Coronary artery (tissue), 2 donors: ENCODE data around the gene GMEB1.
"Not testable (repeated sequence)": the region's sequence is repeated elsewhere in the genome, so short reads cannot be mapped to it uniquely, and the experiment has no call there.

ENCODE experiments used
- DNase-seq: peaks from one replicate; pipeline ENCODE4 v3.0.0-alpha.2; 2017; ENCODE audit warnings: low spot score
- H3K27ac ChIP-seq, 2 donors: fragments of 200-600 bp; sonication (generic); one replicate each; pipeline ENCODE4 v1.5.1; 2016 to 2019
- H3K4me3 ChIP-seq: fragments of 200-600 bp; sonication (generic); 2 replicates; pipeline ENCODE4 v1.5.1; 2016; ENCODE audit warnings: mild to moderate bottlenecking, moderate library complexity
- TF ChIP-seq, protein P1 (sequence below): fragments of 200-600 bp; sonication (generic); IDR thresholded peaks from one replicate; pipeline ENCODE4 v1.5.1; 2019; ENCODE audit warnings: antibody characterized with exemption

Gene GMEB1

DNA sequence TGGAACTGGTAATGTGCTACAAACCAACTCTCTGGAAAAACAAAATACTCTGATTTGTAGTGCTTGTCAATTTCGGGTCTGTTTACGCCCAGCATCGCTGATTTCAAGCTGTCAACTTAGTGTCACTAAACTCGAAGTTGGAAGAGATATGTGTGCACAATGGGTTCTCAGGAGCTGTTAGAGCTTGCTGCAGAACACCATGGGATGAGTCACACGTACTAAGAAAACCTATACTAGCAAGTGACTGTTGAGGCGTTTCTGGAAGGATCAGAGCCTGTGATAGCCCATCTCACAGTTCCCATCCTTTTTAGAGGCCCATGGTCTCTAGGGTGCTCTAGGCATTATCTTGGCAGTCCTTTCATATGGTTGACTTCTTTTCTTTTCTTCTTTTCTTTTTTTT, 14.3 kb downstream of the GMEB1 start:
- H3K27ac ChIP-seq, result no peak overlapping the region
- no peak overlapping the region for H3K4me3 ChIP-seq
- TF ChIP-seq, protein P1, sequence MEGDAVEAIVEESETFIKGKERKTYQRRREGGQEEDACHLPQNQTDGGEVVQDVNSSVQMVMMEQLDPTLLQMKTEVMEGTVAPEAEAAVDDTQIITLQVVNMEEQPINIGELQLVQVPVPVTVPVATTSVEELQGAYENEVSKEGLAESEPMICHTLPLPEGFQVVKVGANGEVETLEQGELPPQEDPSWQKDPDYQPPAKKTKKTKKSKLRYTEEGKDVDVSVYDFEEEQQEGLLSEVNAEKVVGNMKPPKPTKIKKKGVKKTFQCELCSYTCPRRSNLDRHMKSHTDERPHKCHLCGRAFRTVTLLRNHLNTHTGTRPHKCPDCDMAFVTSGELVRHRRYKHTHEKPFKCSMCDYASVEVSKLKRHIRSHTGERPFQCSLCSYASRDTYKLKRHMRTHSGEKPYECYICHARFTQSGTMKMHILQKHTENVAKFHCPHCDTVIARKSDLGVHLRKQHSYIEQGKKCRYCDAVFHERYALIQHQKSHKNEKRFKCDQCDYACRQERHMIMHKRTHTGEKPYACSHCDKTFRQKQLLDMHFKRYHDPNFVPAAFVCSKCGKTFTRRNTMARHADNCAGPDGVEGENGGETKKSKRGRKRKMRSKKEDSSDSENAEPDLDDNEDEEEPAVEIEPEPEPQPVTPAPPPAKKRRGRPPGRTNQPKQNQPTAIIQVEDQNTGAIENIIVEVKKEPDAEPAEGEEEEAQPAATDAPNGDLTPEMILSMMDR, result no peak
- DNase-seq, result no peak

DNA sequence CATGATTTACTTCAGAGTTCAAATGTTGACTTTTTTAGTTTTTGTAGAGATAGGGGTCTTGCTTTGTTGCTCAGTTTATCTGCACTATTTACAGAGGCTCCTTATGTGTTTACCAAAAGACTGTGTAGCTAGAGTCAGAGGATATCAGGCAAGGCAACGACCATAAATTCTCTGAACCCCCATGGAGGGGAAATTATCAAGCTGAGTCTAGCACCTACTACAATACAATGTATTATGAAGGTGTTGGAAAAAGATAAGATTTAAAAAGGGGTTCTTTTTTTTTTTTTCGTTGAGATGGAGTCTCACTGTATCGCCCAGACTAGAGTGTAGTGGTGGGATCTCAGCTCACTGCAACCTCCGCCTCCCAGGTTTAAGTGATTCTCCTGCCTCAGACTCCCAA, 16.4 kb downstream of the GMEB1 start:
- Histone ChIP-seq H3K4me3 (no peak overlapping the region), H3K27ac (no peak overlapping the region)
- TF ChIP-seq, protein P1, result no peak
- DNase-seq, result no peak

DNA sequence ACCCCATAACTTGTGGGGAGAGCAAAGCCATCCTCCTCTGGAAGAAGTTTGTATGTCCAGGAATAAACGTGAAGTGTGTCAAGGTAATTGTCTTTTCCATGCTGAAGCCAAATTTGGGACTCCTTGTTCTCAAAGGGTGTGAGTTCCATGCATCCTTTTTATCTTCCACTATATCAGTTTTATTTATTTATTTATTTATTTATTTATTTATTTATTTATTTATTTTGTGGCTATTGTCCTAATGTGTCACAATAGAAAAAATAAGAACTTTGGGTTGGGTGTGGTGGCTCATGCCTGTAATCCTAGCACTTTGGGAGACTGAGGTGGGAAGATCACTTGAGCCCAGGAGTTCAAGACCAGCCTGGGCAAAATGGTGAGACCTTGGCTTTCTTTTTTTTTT, 23.0 kb downstream of the GMEB1 start:
- not testable (repeated sequence) for H3K27ac ChIP-seq, DNase-seq, H3K4me3 ChIP-seq

DNA sequence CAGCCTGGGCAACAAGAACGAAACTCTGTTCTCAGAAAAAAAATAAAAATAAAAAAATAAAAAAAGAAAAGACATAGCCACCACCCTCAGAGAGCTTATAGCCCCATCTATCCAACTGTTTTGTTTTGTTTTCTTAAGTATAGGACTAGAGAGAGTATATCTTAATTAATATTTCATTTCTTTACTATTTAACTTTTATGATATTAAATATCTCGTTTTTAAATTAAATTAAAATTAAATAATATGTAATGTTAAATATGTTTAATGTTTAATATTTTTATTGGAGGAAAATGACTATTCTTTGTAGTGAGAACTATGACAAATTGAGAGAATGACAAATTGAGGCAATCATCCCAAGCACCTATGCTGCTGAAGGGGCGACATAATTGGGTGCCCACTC, 35.0 kb downstream of the GMEB1 start:
- no peak for DNase-seq
- no peak overlapping the region for H3K27ac ChIP-seq
- TF ChIP-seq, protein P1, result no peak
- H3K4me3 ChIP-seq, result no peak overlapping the region

DNA sequence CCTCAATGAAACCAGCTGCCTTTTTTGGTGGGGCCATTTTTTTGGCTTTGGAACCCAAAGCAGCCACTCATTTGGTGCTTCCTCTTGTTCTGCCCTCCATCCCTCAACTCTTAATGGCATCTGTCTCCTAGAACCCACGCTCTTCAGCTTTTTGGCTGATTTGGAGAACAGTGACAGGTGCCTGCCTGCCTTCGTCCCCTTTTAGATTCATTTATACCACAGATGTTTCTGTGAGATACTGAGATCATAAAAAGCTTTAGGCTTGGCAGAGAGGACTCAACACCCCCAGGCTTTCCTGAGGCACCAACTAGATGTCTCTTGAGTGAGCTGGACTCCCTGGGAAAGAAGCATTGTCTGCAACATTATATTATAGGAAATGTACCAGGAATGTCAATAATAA, 47.8 kb downstream of the GMEB1 start:
- TF ChIP-seq, protein P1, result no peak
- Histone ChIP-seq H3K4me3 (no peak overlapping the region), H3K27ac (no peak overlapping the region)
- DNase-seq, result no peak

DNA sequence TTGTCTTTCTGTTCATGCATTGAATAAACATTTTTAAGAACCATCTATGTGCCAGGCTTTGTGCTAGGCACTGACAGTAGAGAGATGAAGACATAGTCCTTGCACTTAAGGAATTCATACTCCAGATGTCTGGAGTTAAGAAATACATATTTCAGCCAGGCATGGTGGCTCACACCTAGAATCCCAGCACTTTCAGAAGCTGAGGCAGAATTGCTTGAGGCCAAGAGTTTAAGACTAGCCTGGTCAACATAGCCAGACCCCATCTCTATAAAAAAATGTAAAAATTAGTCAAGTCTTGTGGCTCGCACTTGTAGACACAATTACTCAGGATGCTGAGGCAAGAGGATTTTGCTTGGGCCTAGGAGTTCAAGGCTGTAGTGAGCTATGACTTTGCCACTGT, 49.6 kb downstream of the GMEB1 start:
- Histone ChIP-seq H3K27ac (no peak overlapping the region), H3K4me3 (no peak overlapping the region)
- TF ChIP-seq, protein P1, result no peak
- no peak for DNase-seq

DNA sequence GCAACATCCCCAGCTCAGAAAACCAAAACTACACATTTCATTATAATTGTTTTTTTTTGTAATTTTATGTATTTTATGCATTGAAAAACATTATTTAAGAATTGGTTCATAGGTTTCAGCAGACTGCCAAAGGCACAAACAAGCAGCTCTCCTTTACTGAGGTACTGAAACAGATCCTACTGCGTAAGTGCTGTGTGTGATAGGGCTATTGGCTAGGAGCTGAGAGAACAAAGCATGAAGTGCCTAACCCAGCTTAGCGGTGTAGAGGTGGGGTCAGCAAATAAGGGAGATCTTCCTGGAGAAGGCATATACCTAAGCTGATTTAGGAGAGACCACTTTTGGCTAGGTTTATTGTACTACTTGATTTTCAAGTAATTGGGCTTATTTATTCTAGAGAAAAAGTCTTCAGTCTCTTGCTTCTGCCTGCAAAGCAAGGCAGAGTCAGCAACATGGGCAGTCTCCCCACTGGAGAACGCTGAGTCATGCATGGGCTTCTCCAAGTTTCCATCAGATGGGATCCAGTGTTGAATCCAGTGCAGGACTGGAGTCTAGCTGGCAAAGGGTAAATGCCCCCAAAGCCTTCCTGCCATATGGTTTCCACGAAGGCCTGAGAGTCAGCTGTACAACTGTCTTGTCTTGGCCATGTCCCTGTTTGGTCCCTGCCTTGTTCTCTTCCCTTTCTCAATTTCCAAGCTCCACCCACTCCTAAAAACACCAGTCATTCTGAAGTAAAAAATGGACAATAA, 50.2 kb downstream of the GMEB1 start:
- TF ChIP-seq, protein P1, result no peak
- H3K27ac ChIP-seq, result peak overlapping the region in 1 of 2 donors; percentile 18
- DNase-seq, result no peak
- H3K4me3 ChIP-seq, result no peak overlapping the region
